Measurements from ENCODE around the gene MATN3. TPM values are rescaled to one million over a fixed set of nuclear protein-coding genes. Genes with fewer than 3 reads are reported as not detected.
A peak's percentile ranks its signal among the peaks of the same experiment; 100 is the strongest.

The MATN3 gene
- total RNA-seq, 2 donors from 2014 or later: 1.2 to 2.9 TPM

DNA sequence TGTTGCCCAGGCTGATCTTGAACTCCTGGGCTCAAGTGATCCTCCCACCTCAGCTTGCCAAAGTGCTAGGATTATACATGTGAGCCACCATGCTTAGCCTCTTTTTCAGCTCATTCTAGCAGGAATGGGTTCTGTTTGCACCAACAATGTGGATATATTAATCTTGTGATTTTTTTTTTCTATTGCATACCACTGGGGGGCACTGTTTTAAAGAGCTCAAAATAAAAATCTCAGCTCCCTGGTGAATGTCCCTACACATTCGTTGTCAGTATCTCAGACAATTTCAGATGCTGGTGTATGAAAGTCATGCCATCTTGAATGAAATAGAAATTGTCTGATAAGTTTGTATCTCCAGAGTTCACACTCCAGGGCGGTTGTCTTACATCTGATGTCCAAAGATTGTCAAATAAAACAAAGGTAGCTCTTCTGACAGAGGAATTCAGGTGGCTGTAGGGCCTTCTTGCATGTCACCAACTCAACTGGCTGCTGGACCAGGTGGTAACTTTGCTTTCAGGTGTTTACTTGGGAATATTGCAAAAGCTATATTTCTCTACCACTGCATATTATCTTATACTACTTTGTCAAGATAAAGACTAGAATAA, 3.1 kb upstream of the MATN3 start:
- Histone ChIP-seq H3K4me1 (replicated peaks) (no peaks in the 10 kb centered on the region), H3K4me3 (no peak overlapping the region), H3K9me3 (no peaks in the 10 kb centered on the region), H3K36me3 (no peaks in the 10 kb centered on the region), H3K27ac (no peak overlapping the region), H3K27me3 (replicated peaks; ENCODE audit: insufficient read depth) (no peaks in the 10 kb centered on the region)
- WGBS: 18% methylated on average over 2 of the region's 2 CpGs
- no peak for DNase-seq (ENCODE audit: low spot score)
- no peak for TF ChIP-seq POLR2AphosphoS5 (IDR thresholded peaks at IDR 0.05)
- TF ChIP-seq, protein P1, sequence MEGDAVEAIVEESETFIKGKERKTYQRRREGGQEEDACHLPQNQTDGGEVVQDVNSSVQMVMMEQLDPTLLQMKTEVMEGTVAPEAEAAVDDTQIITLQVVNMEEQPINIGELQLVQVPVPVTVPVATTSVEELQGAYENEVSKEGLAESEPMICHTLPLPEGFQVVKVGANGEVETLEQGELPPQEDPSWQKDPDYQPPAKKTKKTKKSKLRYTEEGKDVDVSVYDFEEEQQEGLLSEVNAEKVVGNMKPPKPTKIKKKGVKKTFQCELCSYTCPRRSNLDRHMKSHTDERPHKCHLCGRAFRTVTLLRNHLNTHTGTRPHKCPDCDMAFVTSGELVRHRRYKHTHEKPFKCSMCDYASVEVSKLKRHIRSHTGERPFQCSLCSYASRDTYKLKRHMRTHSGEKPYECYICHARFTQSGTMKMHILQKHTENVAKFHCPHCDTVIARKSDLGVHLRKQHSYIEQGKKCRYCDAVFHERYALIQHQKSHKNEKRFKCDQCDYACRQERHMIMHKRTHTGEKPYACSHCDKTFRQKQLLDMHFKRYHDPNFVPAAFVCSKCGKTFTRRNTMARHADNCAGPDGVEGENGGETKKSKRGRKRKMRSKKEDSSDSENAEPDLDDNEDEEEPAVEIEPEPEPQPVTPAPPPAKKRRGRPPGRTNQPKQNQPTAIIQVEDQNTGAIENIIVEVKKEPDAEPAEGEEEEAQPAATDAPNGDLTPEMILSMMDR (IDR thresholded peaks at IDR 0.05): peak; percentile 56 to 66 (median 61)
- intact Hi-C loops (cut with DNase I): loop anchor here (1.0 kb wide), 1 partner anchor 79 kb away; no protein-coding TSS in a partner anchor

DNA sequence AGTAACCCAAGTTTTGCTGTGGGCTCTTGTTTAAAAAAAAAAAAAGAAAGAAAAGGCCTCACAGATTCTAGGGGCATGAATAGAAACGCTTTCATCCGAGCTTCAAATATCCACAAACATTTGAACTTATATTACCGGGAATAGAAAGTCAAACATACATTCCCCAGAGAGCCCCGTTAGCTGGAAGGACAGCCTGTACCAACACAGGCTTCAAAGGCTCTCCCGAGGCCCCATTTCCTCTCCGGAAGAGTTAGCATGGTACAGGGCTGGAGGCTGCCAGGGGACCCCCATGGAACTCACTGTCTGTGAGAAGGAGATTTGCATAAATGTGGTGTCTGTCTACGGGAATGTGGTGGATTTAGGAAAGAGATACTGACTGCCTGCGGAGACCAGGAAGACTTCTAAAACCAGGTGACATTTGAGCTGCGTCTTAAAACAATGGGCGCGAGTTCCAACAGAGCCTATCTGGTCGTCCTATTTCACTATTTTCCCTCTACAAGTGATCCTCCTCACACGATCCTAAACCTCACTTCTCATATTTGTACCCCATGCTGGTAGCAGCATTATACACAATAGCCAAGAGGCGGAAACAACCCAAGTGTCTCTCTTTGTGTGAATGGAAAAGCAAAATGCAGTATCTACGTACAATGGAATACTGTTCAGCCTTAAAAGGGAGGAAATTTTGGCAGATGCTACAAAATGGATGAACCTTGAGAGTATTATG, 820 bp upstream of the MATN3 start:
- H3K4me3 ChIP-seq: peak overlapping the region; percentile 41 to 47
- no peaks in the 10 kb centered on the region for H3K9me3 ChIP-seq
- intact Hi-C loops (cut with DNase I): loop anchor here (5.0 kb wide), 1 partner anchor 39 kb away; the partner anchor contains the start of gene LAPTM4A
- no peaks in the 10 kb centered on the region for H3K27me3 ChIP-seq (replicated peaks; ENCODE audit: insufficient read depth)
- WGBS: 45% methylated on average over 15 of the region's 15 CpGs
- no peaks in the 10 kb centered on the region for H3K36me3 ChIP-seq
- H3K4me1 ChIP-seq (replicated peaks): no peaks in the 10 kb centered on the region
- TF ChIP-seq, protein P1 (IDR thresholded peaks at IDR 0.05): no peak
- TF ChIP-seq POLR2A (IDR thresholded peaks at IDR 0.05): no peak
- TF ChIP-seq POLR2AphosphoS5 (IDR thresholded peaks at IDR 0.05): no peak
- no peak for DNase-seq (ENCODE audit: low spot score)
- H3K27ac ChIP-seq: peak overlapping the region; percentile 62 to 63

DNA sequence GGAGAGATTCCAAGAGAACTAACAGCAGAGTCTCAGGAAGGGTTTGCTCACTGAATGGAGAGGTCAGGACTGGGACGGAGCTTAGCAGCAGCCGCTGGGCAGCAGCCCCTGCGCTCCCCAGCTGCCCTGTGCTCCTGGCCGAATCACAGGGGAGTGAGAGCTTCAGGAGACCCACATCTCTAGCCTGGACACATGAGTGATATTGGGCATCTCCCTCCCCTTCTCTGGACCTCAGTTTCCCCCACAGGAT, 511 bp downstream of the MATN3 start:
- H3K27ac ChIP-seq: no peak overlapping the region
- no peak for DNase-seq (ENCODE audit: low spot score)
- intact Hi-C loops (cut with DNase I): loop anchor here (5.0 kb wide), 1 partner anchor 40 kb away; the partner anchor contains the start of gene LAPTM4A
- 33% methylated on average over 4 of the region's 4 CpGs for WGBS
- H3K27me3 ChIP-seq (replicated peaks; ENCODE audit: insufficient read depth): no peaks in the 10 kb centered on the region
- H3K4me3 ChIP-seq: peak overlapping the region in 1 of 2 donors; percentile 47
- no peaks in the 10 kb centered on the region for H3K36me3 ChIP-seq
- no peaks in the 10 kb centered on the region for H3K9me3 ChIP-seq
- no peak for TF ChIP-seq POLR2A (IDR thresholded peaks at IDR 0.05)
- no peak for TF ChIP-seq POLR2AphosphoS5 (IDR thresholded peaks at IDR 0.05)
- TF ChIP-seq, protein P1 (IDR thresholded peaks at IDR 0.05): no peak
- no peaks in the 10 kb centered on the region for H3K4me1 ChIP-seq (replicated peaks)

DNA sequence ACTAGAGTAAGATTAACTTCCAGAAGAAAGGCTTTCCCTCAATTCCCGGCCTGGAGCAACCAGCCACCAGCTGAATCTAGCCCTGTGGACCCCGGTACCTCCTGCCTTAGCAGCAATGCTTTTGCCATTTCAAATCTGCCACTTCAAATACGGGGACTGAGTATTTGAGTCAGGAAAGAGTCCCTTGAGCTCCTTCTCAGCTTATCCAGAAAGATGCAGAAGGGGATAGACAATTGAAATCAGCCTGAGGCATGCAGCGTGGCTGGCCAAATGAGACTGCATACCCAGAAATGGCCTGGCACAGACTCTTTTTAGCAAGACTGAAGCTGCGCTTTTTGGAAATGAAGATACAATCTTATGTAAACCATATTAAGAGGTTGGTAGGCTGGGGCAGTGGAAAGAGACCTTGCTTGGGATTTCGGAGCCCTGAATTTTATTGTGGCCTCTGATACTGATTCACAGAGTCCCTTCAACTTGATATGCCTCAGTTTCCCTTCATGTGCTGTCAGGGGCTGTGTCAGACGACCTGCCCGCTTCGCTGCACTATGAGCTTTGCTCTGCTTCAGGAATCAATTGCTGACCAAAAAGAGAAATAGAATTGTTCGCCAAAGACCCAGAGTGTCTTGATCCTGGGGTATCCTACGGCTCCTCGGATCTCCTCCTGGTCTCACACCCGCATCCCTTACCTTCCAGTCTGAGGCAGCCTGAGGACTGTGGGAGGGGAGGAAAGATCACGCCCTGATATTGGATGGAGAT, 1.0 kb downstream of the MATN3 start:
- intact Hi-C loops (cut with DNase I): loop anchor here (5.0 kb wide), 1 partner anchor 41 kb away; the partner anchor contains the start of gene LAPTM4A
- Histone ChIP-seq H3K27me3 (replicated peaks; ENCODE audit: insufficient read depth) (no peaks in the 10 kb centered on the region), H3K4me1 (replicated peaks) (no peaks in the 10 kb centered on the region), H3K27ac (no peak overlapping the region), H3K4me3 (no peak overlapping the region), H3K36me3 (no peaks in the 10 kb centered on the region), H3K9me3 (no peaks in the 10 kb centered on the region)
- 62% methylated on average over 14 of the region's 14 CpGs for WGBS
- DNase-seq (ENCODE audit: low spot score): no peak
- TF ChIP-seq POLR2A (IDR thresholded peaks at IDR 0.05): no peak
- TF ChIP-seq, protein P1 (IDR thresholded peaks at IDR 0.05): no peak
- TF ChIP-seq POLR2AphosphoS5 (IDR thresholded peaks at IDR 0.05): no peak
